ENCODE results near the gene CCNH. TPM values are rescaled to one million over a fixed set of nuclear protein-coding genes. Genes with fewer than 3 reads are reported as not detected.

CCNH gene
- total RNA-seq, 1 donor from 2014 or later, result 36.9 TPM

DNA sequence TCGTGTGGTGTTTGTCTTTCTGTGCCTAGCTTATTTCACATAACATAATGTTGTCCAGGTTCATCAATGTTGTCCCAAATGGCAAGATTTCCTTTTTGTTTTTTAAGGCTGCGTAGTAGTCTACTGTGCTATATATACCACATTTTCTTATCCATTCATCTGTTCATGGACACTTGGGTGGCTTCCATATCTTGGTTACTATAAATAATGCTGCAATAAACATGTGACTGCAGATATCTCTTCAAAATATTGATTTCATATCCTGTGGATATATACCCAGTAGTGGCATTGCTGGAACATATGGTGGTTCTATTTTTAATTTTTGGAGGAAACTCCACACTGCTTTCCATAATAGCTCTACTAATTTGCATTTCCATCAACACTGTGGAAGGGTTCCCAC lies 25.5 kb upstream of the CCNH start:
- H3K36me3 Mint-ChIP-seq (ENCODE audit: low read depth), result no peaks in the 10 kb centered on the region
- H3K27me3 Mint-ChIP-seq (ENCODE audit: low read depth), result no peaks in the 10 kb centered on the region
- no peak overlapping the region for H3K4me3 Mint-ChIP-seq
- no peak for DNase-seq (ENCODE audit: low read depth, low spot score)
- no peak overlapping the region for H3K27ac Mint-ChIP-seq (ENCODE audit: unreplicated experiment)
- no peaks in the 10 kb centered on the region for H3K9me3 Mint-ChIP-seq
- H3K4me1 Mint-ChIP-seq, result no peaks in the 10 kb centered on the region
- TF ChIP-seq, protein P1, sequence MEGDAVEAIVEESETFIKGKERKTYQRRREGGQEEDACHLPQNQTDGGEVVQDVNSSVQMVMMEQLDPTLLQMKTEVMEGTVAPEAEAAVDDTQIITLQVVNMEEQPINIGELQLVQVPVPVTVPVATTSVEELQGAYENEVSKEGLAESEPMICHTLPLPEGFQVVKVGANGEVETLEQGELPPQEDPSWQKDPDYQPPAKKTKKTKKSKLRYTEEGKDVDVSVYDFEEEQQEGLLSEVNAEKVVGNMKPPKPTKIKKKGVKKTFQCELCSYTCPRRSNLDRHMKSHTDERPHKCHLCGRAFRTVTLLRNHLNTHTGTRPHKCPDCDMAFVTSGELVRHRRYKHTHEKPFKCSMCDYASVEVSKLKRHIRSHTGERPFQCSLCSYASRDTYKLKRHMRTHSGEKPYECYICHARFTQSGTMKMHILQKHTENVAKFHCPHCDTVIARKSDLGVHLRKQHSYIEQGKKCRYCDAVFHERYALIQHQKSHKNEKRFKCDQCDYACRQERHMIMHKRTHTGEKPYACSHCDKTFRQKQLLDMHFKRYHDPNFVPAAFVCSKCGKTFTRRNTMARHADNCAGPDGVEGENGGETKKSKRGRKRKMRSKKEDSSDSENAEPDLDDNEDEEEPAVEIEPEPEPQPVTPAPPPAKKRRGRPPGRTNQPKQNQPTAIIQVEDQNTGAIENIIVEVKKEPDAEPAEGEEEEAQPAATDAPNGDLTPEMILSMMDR (conservative IDR thresholded peaks at IDR 0.05), result no peak

DNA sequence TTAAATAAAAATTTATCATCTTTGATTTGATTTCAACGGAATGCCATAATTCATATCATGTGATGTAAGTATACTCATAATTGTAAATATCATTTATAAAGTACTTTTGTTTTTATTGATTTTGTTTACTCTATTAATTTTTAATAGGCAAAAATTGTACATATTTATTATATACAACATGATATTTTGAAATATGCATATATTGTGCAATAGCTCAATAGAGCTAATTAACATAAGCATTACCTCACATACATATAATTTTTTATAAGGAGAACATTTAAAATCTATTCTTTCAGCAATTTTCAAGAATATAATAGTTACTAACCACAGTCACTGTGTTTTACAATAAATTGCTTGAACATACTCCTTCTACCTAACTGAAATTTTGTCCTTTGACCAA lies 25.0 kb upstream of the CCNH start:
- Mint-ChIP-seq H3K27me3 (ENCODE audit: low read depth) (no peaks in the 10 kb centered on the region), H3K27ac (ENCODE audit: unreplicated experiment) (no peak overlapping the region), H3K36me3 (ENCODE audit: low read depth) (no peaks in the 10 kb centered on the region), H3K4me1 (no peaks in the 10 kb centered on the region), H3K9me3 (no peaks in the 10 kb centered on the region), H3K4me3 (no peak overlapping the region)
- TF ChIP-seq, protein P1 (conservative IDR thresholded peaks at IDR 0.05), result no peak
- no peak for DNase-seq (ENCODE audit: low read depth, low spot score)

DNA sequence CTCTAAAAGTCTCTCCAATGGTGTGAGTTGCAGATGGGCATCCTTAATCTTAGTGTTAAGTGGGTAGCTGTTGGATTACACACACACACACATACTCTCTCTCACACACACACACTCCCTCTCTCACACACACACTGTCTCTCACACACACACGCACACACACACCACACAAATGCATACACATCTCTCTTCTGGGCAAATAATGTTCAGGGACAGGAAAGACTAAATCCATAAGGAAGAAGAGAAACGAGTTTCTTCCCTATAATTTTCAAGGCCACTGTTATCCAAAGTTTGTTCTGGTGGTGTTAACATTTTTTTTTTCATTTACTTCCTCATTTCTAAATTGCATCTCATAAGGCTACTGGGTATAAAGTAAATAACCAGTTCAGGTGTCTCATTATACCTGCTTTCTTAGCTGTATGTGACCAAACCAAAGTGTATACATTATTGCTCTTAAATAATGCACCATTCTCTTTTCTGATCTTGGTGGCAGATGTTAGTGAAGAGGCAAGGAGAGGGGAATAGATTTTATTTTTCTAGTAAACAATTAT lies 22.5 kb upstream of the CCNH start:
- no peaks in the 10 kb centered on the region for H3K27me3 Mint-ChIP-seq (ENCODE audit: low read depth)
- TF ChIP-seq, protein P1 (conservative IDR thresholded peaks at IDR 0.05), result no peak
- no peaks in the 10 kb centered on the region for H3K4me1 Mint-ChIP-seq
- no peaks in the 10 kb centered on the region for H3K9me3 Mint-ChIP-seq
- no peak overlapping the region for H3K27ac Mint-ChIP-seq (ENCODE audit: unreplicated experiment)
- no peak overlapping the region for H3K4me3 Mint-ChIP-seq
- no peak for DNase-seq (ENCODE audit: low read depth, low spot score)
- no peaks in the 10 kb centered on the region for H3K36me3 Mint-ChIP-seq (ENCODE audit: low read depth)

DNA sequence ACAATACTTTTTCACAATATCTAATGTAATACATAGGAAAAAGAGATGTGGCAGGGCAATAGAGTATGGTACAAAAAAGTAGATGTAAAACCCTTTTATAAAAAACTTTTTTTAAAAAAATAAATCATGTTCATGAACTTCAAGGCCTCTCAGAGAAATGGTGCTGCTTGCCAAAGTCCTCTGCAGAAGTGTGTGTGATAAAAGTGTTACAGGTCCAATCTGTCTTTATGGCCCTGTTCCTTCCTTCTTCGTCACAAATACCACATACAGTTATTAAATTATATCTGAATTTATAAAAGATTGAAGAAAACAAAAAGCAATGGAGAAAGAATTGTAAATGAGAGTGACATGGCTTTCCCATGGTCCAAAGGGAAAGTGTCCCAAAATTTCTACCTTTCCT lies 21.7 kb upstream of the CCNH start:
- no peaks in the 10 kb centered on the region for H3K9me3 Mint-ChIP-seq
- no peaks in the 10 kb centered on the region for H3K4me1 Mint-ChIP-seq
- H3K36me3 Mint-ChIP-seq (ENCODE audit: low read depth), result no peaks in the 10 kb centered on the region
- no peaks in the 10 kb centered on the region for H3K27me3 Mint-ChIP-seq (ENCODE audit: low read depth)
- TF ChIP-seq, protein P1 (conservative IDR thresholded peaks at IDR 0.05), result no peak
- H3K27ac Mint-ChIP-seq (ENCODE audit: unreplicated experiment), result no peak overlapping the region
- no peak for DNase-seq (ENCODE audit: low read depth, low spot score)
- H3K4me3 Mint-ChIP-seq, result no peak overlapping the region

DNA sequence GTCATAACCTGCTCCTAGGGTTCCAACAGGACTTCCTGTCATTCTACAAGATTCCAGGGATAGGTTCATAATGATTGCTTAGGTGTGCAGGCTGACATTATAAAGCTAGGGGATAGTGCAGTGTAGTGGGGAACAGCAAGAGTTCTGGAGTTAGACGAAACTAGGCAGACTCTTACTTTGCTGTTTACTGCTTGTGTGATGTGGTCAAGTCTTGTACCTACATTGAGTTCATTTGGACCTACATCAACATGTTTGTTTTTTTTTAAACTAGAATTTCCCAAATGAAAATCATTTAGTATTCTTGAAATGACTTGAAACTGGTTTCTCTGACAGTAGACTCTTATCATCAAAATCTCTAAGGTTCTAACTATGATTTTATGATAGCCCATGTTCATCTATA lies 21.2 kb upstream of the CCNH start:
- Mint-ChIP-seq H3K27me3 (ENCODE audit: low read depth) (no peaks in the 10 kb centered on the region), H3K36me3 (ENCODE audit: low read depth) (no peaks in the 10 kb centered on the region), H3K9me3 (no peaks in the 10 kb centered on the region), H3K4me1 (no peaks in the 10 kb centered on the region), H3K27ac (ENCODE audit: unreplicated experiment) (no peak overlapping the region), H3K4me3 (no peak overlapping the region)
- TF ChIP-seq, protein P1 (conservative IDR thresholded peaks at IDR 0.05), result no peak
- no peak for DNase-seq (ENCODE audit: low read depth, low spot score)

DNA sequence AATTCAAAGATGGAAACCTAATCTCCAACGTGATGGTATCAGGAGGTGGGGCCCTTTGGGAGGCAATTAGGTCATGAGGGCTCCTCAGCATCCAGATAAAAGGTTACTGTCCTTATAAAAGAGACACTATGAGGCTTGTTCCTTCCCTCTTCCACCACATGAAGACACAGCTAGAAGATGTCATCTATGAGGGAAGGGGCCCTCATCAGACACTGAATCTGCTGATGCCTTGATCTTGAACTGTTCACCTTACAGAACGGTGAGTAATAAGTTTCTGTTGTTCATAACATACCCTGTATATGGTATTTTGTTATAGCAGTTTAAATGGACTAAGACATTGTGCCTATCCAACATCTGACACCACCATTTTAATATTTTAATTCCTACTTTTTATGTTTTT lies 19.7 kb upstream of the CCNH start:
- H3K4me3 Mint-ChIP-seq, result no peak overlapping the region
- DNase-seq (ENCODE audit: low read depth, low spot score), result no peak
- no peaks in the 10 kb centered on the region for H3K36me3 Mint-ChIP-seq (ENCODE audit: low read depth)
- peaks cover under 1% of the 10 kb centered on the region for H3K9me3 Mint-ChIP-seq
- no peaks in the 10 kb centered on the region for H3K27me3 Mint-ChIP-seq (ENCODE audit: low read depth)
- TF ChIP-seq, protein P1 (conservative IDR thresholded peaks at IDR 0.05), result no peak
- H3K4me1 Mint-ChIP-seq, result no peaks in the 10 kb centered on the region
- H3K27ac Mint-ChIP-seq (ENCODE audit: unreplicated experiment), result no peak overlapping the region

All from neural crest cell (in vitro differentiated cells).